OCI-LY7 (cell line): ENCODE measurements around the gene DUSP28. TPM values are rescaled to one million over a fixed set of nuclear protein-coding genes. Genes with fewer than 3 reads are reported as not detected.

Source experiments
- BruUV-seq: library from RNA; stranded (reverse); fragments of 400-500 nt; replicated peaks from 2 replicates; lab custom pipeline; 2021; lab: Mats Ljungman, UMichigan
- CTCF ChIA-PET: fragments of 300-600 bp; sonication (Branson Sonifier 250); formaldehyde crosslinking; loops from one replicate; lab custom pipeline; 2022; ENCODE audit warnings: antibody characterized with exemption; ENCODE audit not compliant: unreplicated experiment; lab: Charles Lee
- POLR2A ChIA-PET: fragments of 300-600 bp; sonication (Branson Sonifier 250); formaldehyde crosslinking; loops from one replicate; lab custom pipeline; 2022; ENCODE audit warnings: antibody characterized with exemption; lab: Charles Lee
- DNase-seq: peaks from one replicate; pipeline ENCODE4 v3.0.0-alpha.2; 2015; ENCODE audit warnings: low spot score
- H2AFZ ChIP-seq: fragments of 200-600 bp; sonication (generic), shearing (Covaris generic); 2 replicates; pipeline ENCODE4 v1.6.1; 2014; ENCODE audit warnings: mild to moderate bottlenecking, antibody characterized with exemption, low read length, moderate library complexity
- H3K27ac ChIP-seq: fragments of 200-600 bp; sonication (generic); 2 replicates; pipeline ENCODE4 v1.5.1; 2014; ENCODE audit warnings: mixed run types, low read depth, mild to moderate bottlenecking, moderate library complexity, low read length, inconsistent platforms; ENCODE audit not compliant: poor library complexity, severe bottlenecking
- H3K36me3 ChIP-seq: fragments of 200-600 bp; sonication (generic); 2 replicates; pipeline ENCODE4 v1.6.1; 2014; ENCODE audit warnings: mild to moderate bottlenecking, antibody characterized with exemption, low read length, moderate library complexity, mixed read lengths; ENCODE audit not compliant: insufficient read depth
- H3K4me1 ChIP-seq: fragments of 200-600 bp; sonication (generic); 2 replicates; pipeline ENCODE4 v1.5.1; 2014; ENCODE audit warnings: mild to moderate bottlenecking, low read length; ENCODE audit not compliant: insufficient read depth, poor library complexity, severe bottlenecking
- H3K4me2 ChIP-seq: fragments of 200-600 bp; sonication (generic); 2 replicates; pipeline ENCODE4 v1.6.1; 2014; ENCODE audit warnings: mild to moderate bottlenecking, low read length
- H3K4me3 ChIP-seq: fragments of 200-600 bp; sonication (generic); 2 replicates; pipeline ENCODE4 v1.5.1; 2014; ENCODE audit warnings: mild to moderate bottlenecking, low read depth, low read length; ENCODE audit not compliant: poor library complexity, severe bottlenecking
- H3K79me2 ChIP-seq: fragments of 200-600 bp; sonication (generic); 2 replicates; pipeline ENCODE4 v1.6.1; 2016; ENCODE audit warnings: low read depth, mild to moderate bottlenecking, low read length, moderate library complexity, mixed read lengths; ENCODE audit not compliant: insufficient read depth
- H3K9me2 ChIP-seq: fragments of 200-600 bp; sonication (generic); 2 replicates; pipeline ENCODE4 v1.6.1; 2016; ENCODE audit warnings: mild to moderate bottlenecking, low read length, mixed read lengths; ENCODE audit not compliant: insufficient read depth
- H3K9me3 ChIP-seq: fragments of 200-600 bp; sonication (generic); 2 replicates; pipeline ENCODE4 v1.6.1; 2014; ENCODE audit warnings: mild to moderate bottlenecking, mixed run types, low read length, mixed read lengths
- H4K20me1 ChIP-seq: fragments of 200-600 bp; sonication (generic); 2 replicates; pipeline ENCODE4 v1.6.1; 2014; ENCODE audit warnings: mild to moderate bottlenecking, antibody characterized with exemption, low read length, moderate library complexity, mixed read lengths; ENCODE audit not compliant: insufficient read depth
- CTCF ChIP-seq: fragments of 200-600 bp; sonication (generic); conservative IDR thresholded peaks from 2 replicates; pipeline ENCODE4 v1.5.1; 2014; ENCODE audit warnings: mild to moderate bottlenecking, antibody characterized with exemption, low read length, moderate library complexity, mixed read lengths
- EZH2phosphoT487 ChIP-seq: fragments of 200-600 bp; sonication (generic); IDR thresholded peaks from 2 replicates; pipeline ENCODE4 v1.6.1; 2018; ENCODE audit warnings: low read depth, borderline replicate concordance, mild to moderate bottlenecking, mixed run types, antibody characterized with exemption, low read length, moderate library complexity, mixed read lengths
- intact Hi-C: fragments of 100-400 bp; cut with micrococcal nuclease; formaldehyde crosslinking; loops from one replicate; pipeline ENCODE4 v1.10.0; 2022; ENCODE audit not compliant: unreplicated experiment
- total RNA-seq, 2 experiments: library from RNA; depleted of rRNA in 1 of 2; stranded (reverse); fragments of >200 nt in 1 of 2; shearing (Covaris generic) in 1 of 2; gene quantifications; 2 replicates each; pipeline ENCODE4 v1.2.3, GENCODE V29; 2014 to 2022

DUSP28 gene
- total RNA-seq, 2 experiments from 2014 or later: 15.8 to 17.6 TPM

GRCh38 chr2:240570531-240571313 lies 10.6 kb downstream of the DUSP28 start:
- TF ChIP-seq EZH2phosphoT487 (no peak), CTCF (no peak)
- Histone ChIP-seq H3K4me2 (peak overlapping the region; percentile 99), H3K4me3 (no peak overlapping the region), H3K36me3 (peaks cover 6% of the 10 kb centered on the region; the same call in 1 of the 2 replicates), H3K27ac (no peak overlapping the region), H3K9me2 (no peaks in the 10 kb centered on the region), H3K79me2 (peaks cover 13% of the 10 kb centered on the region; the same call in 1 of the 2 replicates), H3K9me3 (no peaks in the 10 kb centered on the region), H3K4me1 (peaks cover 34% of the 10 kb centered on the region), H2AFZ (no peak overlapping the region), H4K20me1 (0 out of 2 replicates have a peak, but pooled peaks cover 5% of the 10 kb centered on the region)
- POLR2A ChIA-PET: no interaction called here
- intact Hi-C loops: no loop called here
- DNase-seq: no peak
- no TSS peak for BruUV-seq
- CTCF ChIA-PET: no interaction called here

- POLR2A ChIA-PET: no interaction called here
- no peak for DNase-seq
- Histone ChIP-seq H3K36me3 (peaks cover 11% of the 10 kb centered on the region; the same call in 1 of the 2 replicates), H3K27ac (no peak overlapping the region), H3K4me2 (no peak overlapping the region), H4K20me1 (0 out of 2 replicates have a peak, but pooled peaks cover 5% of the 10 kb centered on the region), H3K4me3 (no peak overlapping the region), H3K4me1 (peaks cover 29% of the 10 kb centered on the region), H2AFZ (no peak overlapping the region), H3K9me2 (no peaks in the 10 kb centered on the region), H3K9me3 (no peaks in the 10 kb centered on the region), H3K79me2 (peaks cover 13% of the 10 kb centered on the region; the same call in 1 of the 2 replicates)
- TF ChIP-seq EZH2phosphoT487 (no peak), CTCF (no peak)
- intact Hi-C loops: no loop called here
- no TSS peak for BruUV-seq
- CTCF ChIA-PET: no interaction called here
Measured at GRCh38 chr2:240571314-240571973, 11.3 kb downstream of the DUSP28 start.
